ENCODE measurements around the gene FLNB. TPM values are rescaled to one million over a fixed set of nuclear protein-coding genes. Genes with fewer than 3 reads are reported as not detected.

FLNB gene
- total and polyA plus RNA-seq, 10 of the 15 experiments (the other 5 are each of a cell fraction or from before 2014, with no cell fraction given) = 13.6 to 51.8 (median 26.4) TPM

GRCh38 chr3:58038675-58039292 is 30.6 kb downstream of the FLNB start:
- Histone ChIP-seq H3K4me1 (ENCODE audit: control insufficient read depth, insufficient read depth, low read length) (peaks cover 81% of the 10 kb centered on the region), H2AFZ (ENCODE audit: control insufficient read depth, low read depth, low read length) (no peak overlapping the region), H3K9ac (ENCODE audit: control insufficient read depth, insufficient read depth, low read length) (no peak overlapping the region), H3K36me3 (ENCODE audit: control insufficient read depth in 2 of 2, insufficient read depth in 2 of 2, low read length in 1 of 2) (no peaks in the 10 kb centered on the region), H3K4me2 (ENCODE audit: control insufficient read depth, insufficient read depth) (no peak overlapping the region), H3K4me3 (no peak overlapping the region), H3K27me3 (replicated peaks in 1 of 2; ENCODE audit: control insufficient read depth in 2 of 2, insufficient read depth in 2 of 2, low read length in 1 of 2) (no peaks in the 10 kb centered on the region), H3K27ac (ENCODE audit: control insufficient read depth, insufficient read depth) (no peak overlapping the region), H3K9me3 (replicated peaks; ENCODE audit: control insufficient read depth, insufficient read depth, low read length) (no peaks in the 10 kb centered on the region), H3K79me2 (ENCODE audit: control insufficient read depth, insufficient read depth, low read length) (peaks cover 14% of the 10 kb centered on the region), H4K20me1 (ENCODE audit: control insufficient read depth, insufficient read depth) (peaks cover 3% of the 10 kb centered on the region; the same call in 1 of the 2 replicates)
- BruUV-seq (replicated peaks) = no TSS peak
- in situ Hi-C loops (cut with MboI) (no loop called here), intact Hi-C loops (cut with micrococcal nuclease; ENCODE audit: unreplicated experiment) (no loop called here)
- FAIRE-seq = no peak
- 85% methylated on average over 7 of the region's 8 CpGs for WGBS (ENCODE audit: insufficient coverage, insufficient replicate concordance, low lambda C conversion rate, missing lambda C conversion rate)
- DNase-seq (ENCODE audit: low read depth, low spot score) = no peak
- ChIA-PET CTCF (interaction anchor here (0.6 to 1.6 kb wide), 9 partner anchors 10 to 78 kb away, joined by 3 to 5 read pairs (median 4); no protein-coding TSS in a partner anchor), POLR2A (interaction anchor here (0.6 to 8.6 kb wide), 7 partner anchors 9 to 1252 kb away, joined by 3 to 75 read pairs (median 6); no protein-coding TSS in a partner anchor), RAD21 (ENCODE audit: unreplicated experiment) (interaction anchor here (0.7 to 4.9 kb wide), 5 partner anchors 20 to 77 kb away, joined by 3 to 37 read pairs (median 8); partner anchors contain the start of gene FLNB), SMC1A (ENCODE audit: uncharacterized antibody, unreplicated experiment) (interaction anchor here (0.6 to 13.2 kb wide), 6 partner anchors 10 to 134 kb away, joined by 4 to 135 read pairs (median 21); partner anchors contain the start of gene FLNB)
- no peak for ATAC-seq
- TF ChIP-seq ZNF384 (IDR thresholded peaks at IDR 0.05; ENCODE audit: borderline replicate concordance, low read depth, low read length) (peak; percentile 53; the same call in 1 of the 2 replicates), SREBF1 (IDR thresholded peaks at IDR 0.05; ENCODE audit: low read length) (no peak)

- Histone ChIP-seq H4K20me1 (ENCODE audit: control insufficient read depth, insufficient read depth) (peaks cover 8% of the 10 kb centered on the region), H3K27me3 (replicated peaks in 1 of 2; ENCODE audit: control insufficient read depth in 2 of 2, insufficient read depth in 2 of 2, low read length in 1 of 2) (no peaks in the 10 kb centered on the region), H3K79me2 (ENCODE audit: control insufficient read depth, insufficient read depth, low read length) (peaks cover 14% of the 10 kb centered on the region), H3K9ac (ENCODE audit: control insufficient read depth, insufficient read depth, low read length) (no peak overlapping the region), H2AFZ (ENCODE audit: control insufficient read depth, low read depth, low read length) (no peak overlapping the region), H3K36me3 (ENCODE audit: control insufficient read depth in 2 of 2, insufficient read depth in 2 of 2, low read length in 1 of 2) (no peaks in the 10 kb centered on the region), H3K4me2 (ENCODE audit: control insufficient read depth, insufficient read depth) (peak overlapping the region; percentile 75), H3K4me1 (ENCODE audit: control insufficient read depth, insufficient read depth, low read length) (peaks cover 76% of the 10 kb centered on the region), H3K27ac (ENCODE audit: control insufficient read depth, insufficient read depth) (no peak overlapping the region), H3K9me3 (replicated peaks; ENCODE audit: control insufficient read depth, insufficient read depth, low read length) (no peaks in the 10 kb centered on the region), H3K4me3 (no peak overlapping the region)
- POLR2A ChIA-PET = interaction anchor here (0.8 to 2.7 kb wide), 7 partner anchors 8 to 32 kb away, joined by 3 to 21 read pairs (median 6); partner anchors contain the start of gene FLNB
- FAIRE-seq (no peak), DNase-seq (ENCODE audit: low read depth, low spot score) (no peak), ATAC-seq (no peak)
- SMC1A ChIA-PET (ENCODE audit: uncharacterized antibody, unreplicated experiment) = interaction anchor here (0.6 to 13.2 kb wide), 10 partner anchors 11 to 134 kb away, joined by 3 to 135 read pairs (median 9); partner anchors contain the start of gene FLNB
- intact Hi-C loops (cut with micrococcal nuclease; ENCODE audit: unreplicated experiment) (no loop called here), in situ Hi-C loops (cut with MboI) (no loop called here)
- BruUV-seq (replicated peaks) = no TSS peak
- RAD21 ChIA-PET (ENCODE audit: unreplicated experiment) = interaction anchor here (1.0 to 4.9 kb wide), 10 partner anchors 13 to 77 kb away, joined by 3 to 37 read pairs (median 11); partner anchors contain the start of gene FLNB
- no peak for TF ChIP-seq YY1 (IDR thresholded peaks at IDR 0.05; ENCODE audit: low read depth, low read length)
- TF ChIP-seq MYC (IDR thresholded peaks at IDR 0.05; ENCODE audit: insufficient read depth, insufficient read length, insufficient replicate concordance, low read length, severe bottlenecking) = no peak
- peak; percentile 51; the same call in 1 of the 2 replicates for TF ChIP-seq SPI1 (IDR thresholded peaks at IDR 0.05; ENCODE audit: borderline replicate concordance, insufficient read depth, low read depth, low read length)
- no peak for TF ChIP-seq MXI1 (IDR thresholded peaks at IDR 0.05; ENCODE audit: low read depth, low read length)
- TF ChIP-seq MYB (IDR thresholded peaks at IDR 0.05; ENCODE audit: borderline replicate concordance, low read depth, low read length) = no peak
- no peak for TF ChIP-seq SUZ12 (IDR thresholded peaks at IDR 0.05; ENCODE audit: unreplicated experiment)
- no peak for TF ChIP-seq PML (IDR thresholded peaks at IDR 0.05; ENCODE audit: low read length)
- TF ChIP-seq IKZF2 (IDR thresholded peaks at IDR 0.05) = 0 out of 4 replicates have a peak, but pooled peaks of 1 of the 2 experiments have one; percentile 5
- no peak for TF ChIP-seq NRF1 (conservative IDR thresholded peaks at IDR 0.05; ENCODE audit: low read depth, low read length)
- TF ChIP-seq FOXK2 (IDR thresholded peaks at IDR 0.05) = no peak
- TF ChIP-seq ASH2L (IDR thresholded peaks at IDR 0.05; ENCODE audit: borderline replicate concordance, low read depth) = no peak
- CTCF ChIA-PET = interaction anchor here (0.6 to 1.6 kb wide), 9 partner anchors 13 to 267 kb away, joined by 3 to 5 read pairs (median 4); partner anchors contain the start of genes HTD2 and RPP14
- 97% methylated on average over 2 of the region's 2 CpGs for WGBS (ENCODE audit: insufficient coverage, insufficient replicate concordance, low lambda C conversion rate, missing lambda C conversion rate)
Observed at GRCh38 chr3:58039601-58040000, 31.4 kb downstream of the FLNB start.

All from GM12878 (cell line).